Psoas muscle (tissue), 8 donors: Measurements from ENCODE around the gene SERPINB1. TPM values are rescaled to one million over a fixed set of nuclear protein-coding genes. Genes with fewer than 3 reads are reported as not detected.
A peak's percentile ranks its signal among the peaks of the same experiment; 100 is the strongest.

Experiments used
- ATAC-seq, 4 donors: fragments of 200-7000 bp; cut with Tn5 transposase; one replicate each; pipeline ENCODE4 v1.9.1; 2020; ENCODE audit warnings: moderate library complexity in 3 of 4, mild to moderate bottlenecking in 2 of 4
- DNase-seq, 2 donors: peaks; one replicate each; pipeline ENCODE4 v3.0.0-alpha.2; 2020
- H3K27ac ChIP-seq: fragments of 200-600 bp; one replicate; pipeline ENCODE4 v1.8.0; 2022
- H3K27me3 ChIP-seq, 3 donors: fragments of 200-600 bp in 1 of 3; one replicate each; pipeline versions ENCODE4 v1.6.1 to v1.8.0; 2013 to 2022; ENCODE audit warnings: low read length in 2 of 3, mild to moderate bottlenecking in 2 of 3, moderate library complexity in 1 of 3; ENCODE audit not compliant: insufficient read depth in 3 of 3
- H3K36me3 ChIP-seq, 2 donors: fragments of 200-600 bp in 1 of 2; one replicate each; pipeline versions ENCODE4 v1.6.1 to v1.8.0; 2013 to 2022; ENCODE audit warnings: low read depth in 1 of 2, mild to moderate bottlenecking in 1 of 2, moderate library complexity in 1 of 2; ENCODE audit not compliant: insufficient read depth in 1 of 2
- H3K4me1 ChIP-seq: fragments of 200-600 bp; one replicate; pipeline ENCODE4 v1.8.0; 2022
- H3K4me3 ChIP-seq: fragments of 200-600 bp; one replicate; pipeline ENCODE4 v1.8.0; 2022; ENCODE audit warnings: mild to moderate bottlenecking
- H3K9me3 ChIP-seq: fragments of 200-600 bp; one replicate; pipeline ENCODE4 v1.8.0; 2022
- whole genome bisulfite sequencing, 3 donors: extraction: QIAGEN DNeasy Blood & Tissue Kit; methylation state at CpG; one replicate each; pipeline versions ENCODE4 v1.1.6 to v1.1.7; 2013; 5-methylcytosine and 5-hydroxymethylcytosine counted together
- intact Hi-C, 2 donors: fragments of 100-400 bp; cut with DNase I; formaldehyde crosslinking; loops; one replicate each; pipeline versions ENCODE4 v1.11.0 to v1.14.2; 2022
- long read RNA-seq, 2 donors: library from polyadenylated mRNA; unstranded; transcript quantifications; one replicate each; pipeline ENCODE4 v2.0.0, GENCODE V29; 2021
- polyA plus RNA-seq, 3 donors: library from polyadenylated mRNA; stranded (reverse); fragments of 200-250 nt; gene quantifications; one replicate each; pipeline ENCODE4 v1.2.3, GENCODE V29; 2013
- total RNA-seq, 4 donors: library from RNA; stranded (reverse); fragmentation: NEBNext Ultra II Directional in 2 of 4; extraction: Animal tissue kit (Norgen Biotek cat#: 25700) in 2 of 4; gene quantifications; one replicate each; pipeline versions ENCODE4 v1.2.1 to v1.2.4, GENCODE V29; 2021 to 2023
- TF ChIP-seq, protein P1 (sequence below): fragments of 200-600 bp; IDR thresholded peaks from one replicate; pipeline ENCODE4 v1.8.0; 2022; ENCODE audit warnings: antibody characterized with exemption
- donor health status: healthy with polysubstance abuse.
- donor health status: DM: no; HTN: no; CAD: no; lungs with moderate emphysema.
- donor health status: Bipolar disorder and iron deficiency.
- donor health status: healthy.
- donor health status: DM: yes; HTN: yes; CAD: no.
- donor health status: DM: no; HTN: no; CAD: no.
- donor health status: DM: no; HTN: no; CAD: no.
- donor health status: DM: yes; HTN: yes; CAD: no.

The SERPINB1 gene
- total RNA-seq (10 to 100 TPM; 10.2 to 62.0 (median 52.2) TPM), polyA plus RNA-seq (100 to 1,000 TPM in 1 of 3 donors, 10 to 100 TPM in 2; 28.1 to 131 (median 33.4) TPM)
- long read RNA-seq, donor 1, transcript SERPINB1-201 (7 exons, 2,619 nt) = major isoform, 98 of 108 reads
- long read RNA-seq, donor 1, partial matches to known transcripts = 5 of 108 reads
- long read RNA-seq, donor 1, other reads (novel, unspliced or antisense) = 5 of 108 reads
- long read RNA-seq, donor 2, transcript SERPINB1-201 (7 exons, 2,619 nt) = major isoform, 120 of 135 reads
- long read RNA-seq, donor 2, partial matches to known transcripts = 8 of 135 reads
- long read RNA-seq, donor 2, other reads (novel, unspliced or antisense) = 7 of 135 reads

DNA sequence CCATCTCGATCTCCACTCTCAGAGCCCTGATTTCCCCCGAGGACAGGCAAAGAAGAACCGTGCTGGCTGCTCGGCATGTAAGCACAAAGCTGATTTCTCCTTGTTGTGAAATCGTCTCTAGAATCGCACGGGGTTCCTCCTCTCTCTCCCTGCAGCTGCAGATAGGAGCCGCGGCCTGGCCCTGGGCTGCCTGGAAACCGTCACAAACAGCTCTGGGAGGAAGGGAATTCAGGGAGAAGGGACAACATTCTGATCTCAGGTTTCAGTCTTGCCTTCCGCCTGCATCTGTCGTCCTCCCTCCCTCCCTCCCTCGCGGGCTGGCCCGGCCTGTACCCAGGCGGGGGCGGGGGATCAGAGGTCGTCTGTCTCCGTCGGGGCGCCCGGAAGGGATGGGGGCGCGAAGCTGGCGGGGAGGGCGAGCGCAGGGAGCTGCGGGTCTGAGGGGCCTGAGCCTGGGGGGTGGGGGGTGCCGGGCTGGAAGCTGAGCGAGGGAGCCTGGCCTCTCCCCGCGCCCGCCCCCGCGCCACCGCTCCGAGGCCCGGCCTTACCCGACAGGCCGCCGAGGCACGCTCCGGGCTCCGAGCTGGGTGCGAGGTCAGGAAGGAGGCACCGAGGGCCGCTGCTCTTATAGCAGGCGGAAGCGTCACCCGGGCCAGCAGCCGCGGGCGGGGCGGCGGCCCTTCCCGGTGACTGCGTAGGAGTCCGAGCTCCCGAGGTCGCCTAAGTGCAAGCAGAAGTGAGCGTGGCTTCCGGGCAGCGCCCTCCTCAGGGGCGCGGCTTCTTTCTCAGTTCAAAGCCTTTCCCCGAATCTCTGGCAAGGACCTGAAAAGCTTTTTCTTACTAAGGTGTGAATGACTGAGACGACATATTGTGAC, at the start of gene SERPINB1:
Gene SERPINB1 (minus strand): TSS at position 600 of the 875 bp plus-strand sequence. CDS start 1,277 bp downstream, outside the sequence.
- peak; percentile 85 to 93 (median 92) for ATAC-seq
- Histone ChIP-seq H3K27ac (peak within 1 kb of the TSS; percentile 97), H3K4me1 (peaks cover 34% of the 10 kb centered on the region), H3K4me3 (peak within 1 kb of the TSS; percentile 73), H3K36me3 (peaks cover 2 to 35% of the 10 kb centered on the region in 2 donors), H3K27me3 (no peaks in the 10 kb centered on the region), H3K9me3 (no peaks in the 10 kb centered on the region)
- intact Hi-C loops = loop anchor here (2.0 to 5.0 kb wide), 5 partner anchors 49 to 216 kb away; no protein-coding TSS in a partner anchor
- DNase-seq = peak; percentile 92 to 95
- 0 to 2% (median 1%) methylated on average over 41 to 67 of the region's 67 CpGs for WGBS, 3 donors
- TF ChIP-seq, protein P1, sequence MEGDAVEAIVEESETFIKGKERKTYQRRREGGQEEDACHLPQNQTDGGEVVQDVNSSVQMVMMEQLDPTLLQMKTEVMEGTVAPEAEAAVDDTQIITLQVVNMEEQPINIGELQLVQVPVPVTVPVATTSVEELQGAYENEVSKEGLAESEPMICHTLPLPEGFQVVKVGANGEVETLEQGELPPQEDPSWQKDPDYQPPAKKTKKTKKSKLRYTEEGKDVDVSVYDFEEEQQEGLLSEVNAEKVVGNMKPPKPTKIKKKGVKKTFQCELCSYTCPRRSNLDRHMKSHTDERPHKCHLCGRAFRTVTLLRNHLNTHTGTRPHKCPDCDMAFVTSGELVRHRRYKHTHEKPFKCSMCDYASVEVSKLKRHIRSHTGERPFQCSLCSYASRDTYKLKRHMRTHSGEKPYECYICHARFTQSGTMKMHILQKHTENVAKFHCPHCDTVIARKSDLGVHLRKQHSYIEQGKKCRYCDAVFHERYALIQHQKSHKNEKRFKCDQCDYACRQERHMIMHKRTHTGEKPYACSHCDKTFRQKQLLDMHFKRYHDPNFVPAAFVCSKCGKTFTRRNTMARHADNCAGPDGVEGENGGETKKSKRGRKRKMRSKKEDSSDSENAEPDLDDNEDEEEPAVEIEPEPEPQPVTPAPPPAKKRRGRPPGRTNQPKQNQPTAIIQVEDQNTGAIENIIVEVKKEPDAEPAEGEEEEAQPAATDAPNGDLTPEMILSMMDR = no peak

- Histone ChIP-seq H3K9me3 (no peaks in the 10 kb centered on the region), H3K4me3 (no peak overlapping the region), H3K27ac (no peak overlapping the region), H3K4me1 (no peaks in the 10 kb centered on the region), H3K36me3 (peaks cover 12 to 40% of the 10 kb centered on the region in 2 donors), H3K27me3 (no peaks in the 10 kb centered on the region)
- 91 to 93% (median 92%) methylated on average over 14 of the region's 14 CpGs for WGBS, 3 donors
- intact Hi-C loops = no loop called here
- ATAC-seq = no peak
- TF ChIP-seq, protein P1 = no peak
- no peak for DNase-seq
Observed at GRCh38 chr6:2890976-2891767, 49.5 kb upstream of the SERPINB1 start.

DNA sequence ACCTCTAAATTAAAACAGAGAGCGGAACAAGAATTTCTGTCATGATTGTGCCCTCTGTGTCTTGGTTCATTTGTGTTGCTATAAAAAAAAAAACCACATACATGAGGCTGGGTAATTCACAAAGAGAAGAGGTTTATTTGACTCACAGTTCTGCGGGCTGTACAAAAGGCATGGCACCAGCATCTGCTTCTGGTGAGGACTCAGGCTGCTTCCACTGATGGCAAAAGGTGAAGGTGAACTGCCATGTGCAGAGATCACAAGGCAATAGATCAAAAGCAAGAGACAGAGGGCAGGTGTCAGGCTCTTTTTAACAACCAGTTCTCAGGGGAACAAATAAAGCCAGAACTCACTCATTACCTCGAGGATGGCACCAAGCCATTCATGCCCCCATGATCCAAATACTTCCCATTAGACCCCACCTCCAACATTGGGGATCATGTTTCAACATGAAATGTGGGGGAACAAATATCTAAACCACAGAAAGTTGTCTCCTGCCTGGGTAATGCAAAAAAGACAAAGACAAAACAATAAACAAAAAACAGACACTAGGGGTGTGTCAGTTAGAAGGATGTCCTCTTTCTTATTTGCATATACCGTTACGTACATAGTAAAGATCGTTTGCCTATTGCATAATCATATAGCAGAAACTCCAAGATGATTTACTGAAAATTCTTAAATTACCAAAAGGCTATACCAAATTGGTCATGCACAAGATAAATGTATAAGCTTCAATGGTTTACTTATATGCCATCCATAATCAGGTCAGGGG, 44.5 kb upstream of the SERPINB1 start:
- Histone ChIP-seq H3K9me3 (no peaks in the 10 kb centered on the region), H3K4me3 (no peak overlapping the region), H3K36me3 (peaks cover 0 to 7% of the 10 kb centered on the region in 2 donors), H3K4me1 (no peaks in the 10 kb centered on the region), H3K27me3 (no peaks in the 10 kb centered on the region), H3K27ac (no peak overlapping the region)
- TF ChIP-seq, protein P1 = no peak
- DNase-seq (no peak), ATAC-seq (no peak)
- intact Hi-C loops = no loop called here
- WGBS, 3 donors = 42 to 75% (median 55%) methylated on average over 6 of the region's 6 CpGs

- no peaks in the 10 kb centered on the region for H3K4me1 ChIP-seq
- H3K27me3 ChIP-seq = no peaks in the 10 kb centered on the region
- H3K4me3 ChIP-seq = no peak overlapping the region
- DNase-seq (no peak), ATAC-seq (no peak)
- H3K36me3 ChIP-seq = peaks cover 0 to 2% of the 10 kb centered on the region in 2 donors
- 94 to 96% (median 94%) methylated on average over 3 of the region's 3 CpGs for WGBS, 3 donors
- TF ChIP-seq, protein P1 = no peak
- intact Hi-C loops = no loop called here
- H3K9me3 ChIP-seq = no peaks in the 10 kb centered on the region
- H3K27ac ChIP-seq = no peak overlapping the region
Observed at GRCh38 chr6:2884804-2885203, 43.1 kb upstream of the SERPINB1 start.
